Activated CD4-positive, alpha-beta T cell treated with anti-CD3 and anti-CD28 coated beads, Interleukin-2, amount 50 U/mL, for 24 hours (primary cell): ENCODE measurements around the gene ATP2A2.

ENCODE experiments used
- DNase-seq, 2 donors: peaks; one replicate each; pipeline ENCODE4 v3.0.0-alpha.2; 2020; ENCODE audit warnings: low read depth in 1 of 2, low spot score in 1 of 2

Gene ATP2A2

DNA sequence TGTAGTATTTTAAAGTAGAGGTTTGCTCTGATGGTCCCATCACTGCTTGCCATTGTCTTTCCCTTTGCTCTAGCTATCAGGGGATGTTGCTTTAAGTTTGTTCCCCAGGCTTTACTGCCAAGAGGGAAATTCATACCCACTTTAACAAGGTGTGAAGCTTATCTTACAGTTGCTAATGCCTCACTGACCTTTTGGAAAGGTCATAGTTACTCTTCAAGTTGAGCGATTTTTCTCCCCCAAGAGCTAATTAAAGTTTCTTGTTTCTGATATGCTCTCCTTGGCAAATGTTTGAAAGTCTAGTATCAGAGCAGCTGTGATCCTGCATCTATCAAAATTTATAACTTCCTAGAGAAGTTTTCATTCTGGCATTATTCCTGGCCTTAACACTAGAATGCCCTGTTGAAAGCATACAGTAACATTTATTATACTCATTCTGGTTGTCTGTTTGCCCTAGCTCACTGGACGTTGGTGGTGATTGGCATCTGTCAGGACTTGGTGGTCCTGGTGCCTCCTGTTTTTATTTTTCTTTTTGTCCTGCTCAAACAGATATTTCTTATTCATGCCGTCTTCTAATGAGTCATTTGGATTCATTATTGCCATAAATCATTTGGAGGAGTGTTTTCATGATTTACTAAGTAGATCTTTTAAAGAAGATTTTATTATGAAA, 8.1 kb downstream of the ATP2A2 start:
- no peak for DNase-seq

DNA sequence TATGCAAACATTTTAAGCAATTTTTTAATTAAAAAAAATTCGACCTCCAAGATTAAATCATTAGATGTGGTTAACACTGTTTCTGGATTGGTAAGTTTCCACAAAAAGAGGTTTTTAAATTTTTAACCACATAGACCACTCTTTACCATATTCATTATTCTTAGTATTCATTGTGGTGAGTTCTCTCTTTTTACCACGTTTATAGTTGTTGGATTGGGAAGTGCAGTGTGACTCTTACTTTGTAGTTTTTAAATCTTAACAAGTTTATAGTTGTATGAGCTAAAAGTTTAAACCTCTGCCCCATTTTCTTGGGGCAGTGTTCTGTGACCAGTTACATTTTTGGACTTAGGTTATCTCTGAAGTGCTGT, 8.6 kb downstream of the ATP2A2 start:
- no peak for DNase-seq

DNA sequence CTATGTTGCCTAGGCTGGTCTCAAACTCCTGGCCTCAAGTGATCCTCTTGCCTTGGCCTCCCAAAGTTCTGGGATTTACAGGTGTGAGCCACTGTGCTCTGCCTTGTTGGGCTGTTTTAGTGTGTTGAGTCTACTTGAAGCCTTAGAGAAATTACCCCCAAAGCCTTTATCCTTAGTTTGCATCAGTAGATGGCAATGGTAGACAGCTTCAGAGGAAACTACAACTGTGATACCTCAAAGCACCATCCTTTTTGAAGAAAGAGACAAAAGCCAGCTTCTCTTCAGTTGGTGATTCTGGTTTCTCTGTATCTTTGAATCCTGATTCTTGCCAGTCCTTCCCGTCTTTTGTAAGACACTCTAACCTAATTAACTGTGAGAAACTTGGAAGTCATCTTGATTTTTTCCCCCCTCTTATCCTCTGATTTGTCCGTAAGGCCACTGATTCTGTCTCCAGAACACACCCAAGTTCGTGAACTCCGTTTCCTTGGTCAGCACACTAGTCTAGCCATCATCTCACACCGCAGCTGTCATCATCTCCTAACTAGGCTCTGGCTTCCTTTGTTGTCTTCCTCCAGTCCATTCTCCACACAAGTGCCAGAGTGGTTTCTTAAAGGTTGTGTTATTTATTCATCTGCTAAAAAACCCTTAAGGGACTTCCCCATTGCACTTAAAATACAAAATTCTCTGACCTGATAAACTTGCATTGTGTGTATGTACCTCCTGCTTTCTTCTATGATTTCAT, 20.2 kb downstream of the ATP2A2 start:
- no peak for DNase-seq

DNA sequence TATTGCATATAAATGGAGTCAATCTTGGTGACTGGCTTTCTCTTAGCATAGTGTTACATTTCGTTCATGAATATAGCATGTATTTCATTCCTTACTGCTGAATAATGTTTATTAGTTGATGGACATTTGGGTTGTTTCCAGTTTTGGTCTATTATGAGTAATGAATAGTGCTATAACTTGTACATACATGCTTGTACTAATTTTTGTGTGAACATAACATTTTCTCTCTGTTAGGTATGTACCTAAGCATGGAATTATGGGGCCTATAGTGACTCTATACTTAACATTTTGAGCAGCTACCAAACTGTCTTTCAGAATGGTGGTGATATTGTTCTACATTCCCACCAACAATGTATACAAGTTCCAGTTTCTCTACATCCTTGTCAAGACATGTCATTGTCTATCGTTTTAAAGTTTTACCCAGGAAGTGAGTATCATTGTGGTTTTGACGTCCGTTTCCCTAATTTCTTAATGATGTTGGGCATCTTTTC, 23.1 kb downstream of the ATP2A2 start:
- DNase-seq = no peak

DNA sequence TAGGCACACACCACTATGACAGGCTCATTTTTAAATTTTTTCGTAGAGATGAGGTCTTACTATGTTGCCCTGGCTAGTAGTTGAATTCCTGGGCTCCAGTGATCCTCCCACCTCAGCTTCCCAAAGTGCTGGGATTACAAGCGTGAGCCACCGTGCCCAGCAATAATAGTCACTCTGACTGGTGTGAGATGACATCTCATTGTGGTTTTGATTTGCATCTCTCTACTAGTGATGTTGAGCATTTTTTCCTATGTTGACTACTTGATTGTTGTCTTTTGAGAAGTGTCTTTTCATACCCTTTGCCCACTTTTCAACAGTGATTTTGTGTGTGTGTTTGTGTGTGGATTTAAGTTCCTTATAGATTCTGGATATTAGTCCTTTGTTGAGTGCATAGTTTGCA, 26.3 kb downstream of the ATP2A2 start:
- no peak for DNase-seq

DNA sequence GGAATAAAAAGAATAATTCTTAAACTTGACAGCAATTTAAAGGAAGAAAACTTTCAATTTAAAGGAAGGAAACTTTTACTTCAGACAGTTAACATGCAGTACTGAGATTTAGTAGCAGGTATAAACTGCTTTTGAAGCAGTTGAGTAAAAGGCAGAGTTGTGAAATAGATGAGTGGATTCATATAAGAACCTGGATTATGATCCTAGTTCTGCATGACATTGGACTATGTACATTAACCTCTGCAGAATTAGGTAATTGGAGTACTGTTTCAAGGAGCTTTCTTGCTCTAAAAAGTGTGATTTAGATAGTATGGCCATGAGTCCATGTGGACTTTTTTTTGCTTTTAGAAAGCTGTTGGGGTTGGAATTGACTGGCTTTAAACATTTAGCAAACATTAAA, 29.7 kb downstream of the ATP2A2 start:
- no peak for DNase-seq

GRCh38 chr12:110311903-110312302, 30.9 kb downstream of the ATP2A2 start:
- DNase-seq = no peak

GRCh38 chr12:110312581-110313360, 31.7 kb downstream of the ATP2A2 start:
- no peak for DNase-seq

DNA sequence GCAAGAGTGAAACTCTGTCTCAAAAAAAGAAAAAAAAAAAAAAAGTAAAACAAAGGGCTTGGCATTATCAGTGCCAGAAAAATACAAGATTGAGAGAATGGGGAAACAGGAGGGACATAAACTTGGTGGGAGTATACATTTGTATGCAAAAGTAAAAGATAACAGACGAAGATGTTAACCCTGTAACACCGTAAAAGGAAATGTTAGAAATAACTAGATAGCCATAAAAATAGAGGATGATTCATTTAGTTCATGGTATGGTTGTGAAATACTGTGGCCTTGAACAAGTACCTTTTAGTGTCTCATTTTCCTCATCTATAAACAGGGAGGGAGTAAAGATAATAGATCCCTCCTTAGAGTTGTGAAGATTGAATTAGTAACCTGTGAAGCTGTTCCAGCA, 33.3 kb downstream of the ATP2A2 start:
- no peak for DNase-seq

- DNase-seq = no peak
Observed at GRCh38 chr12:110316861-110317260, 35.8 kb downstream of the ATP2A2 start.

DNA sequence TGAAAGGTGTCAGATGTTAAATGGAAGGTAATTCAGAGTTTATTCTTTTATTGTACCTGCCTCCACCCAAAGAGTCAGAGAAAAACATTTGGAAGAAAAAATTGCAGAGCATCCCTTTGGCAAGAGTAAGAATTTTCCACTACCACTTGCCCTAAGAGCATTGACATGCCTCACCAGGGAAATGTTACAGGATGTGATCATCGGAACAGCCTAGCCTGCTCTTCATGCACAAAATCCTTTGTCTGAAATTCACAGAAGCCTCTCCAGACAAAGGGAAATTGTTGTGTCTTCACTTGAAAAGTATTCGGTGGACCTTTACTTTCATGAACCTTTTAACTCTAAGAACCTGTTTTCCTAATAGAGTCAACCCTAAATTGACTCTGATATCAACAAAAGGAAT, 36.9 kb downstream of the ATP2A2 start:
- no peak for DNase-seq

GRCh38 chr12:110320550-110320949, 39.5 kb downstream of the ATP2A2 start:
- no peak for DNase-seq

DNA sequence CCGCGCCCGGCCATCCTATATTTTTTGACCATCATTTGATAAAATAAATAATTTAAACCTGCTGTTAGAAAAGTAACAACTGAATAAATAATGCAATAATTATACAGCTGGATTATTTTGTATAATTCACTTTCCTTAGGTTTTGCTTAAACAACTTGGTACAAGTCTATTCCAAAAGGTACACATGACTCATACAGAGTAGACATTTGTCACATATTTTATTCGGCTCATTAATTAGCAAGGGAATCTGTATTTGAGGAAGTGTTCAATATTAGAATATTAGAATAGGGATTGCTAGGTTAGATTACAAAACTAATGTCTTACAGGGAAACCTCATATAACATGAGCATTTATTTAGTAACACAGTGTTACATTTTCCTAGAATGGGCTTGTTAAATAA, 48.7 kb downstream of the ATP2A2 start:
- no peak for DNase-seq

DNA sequence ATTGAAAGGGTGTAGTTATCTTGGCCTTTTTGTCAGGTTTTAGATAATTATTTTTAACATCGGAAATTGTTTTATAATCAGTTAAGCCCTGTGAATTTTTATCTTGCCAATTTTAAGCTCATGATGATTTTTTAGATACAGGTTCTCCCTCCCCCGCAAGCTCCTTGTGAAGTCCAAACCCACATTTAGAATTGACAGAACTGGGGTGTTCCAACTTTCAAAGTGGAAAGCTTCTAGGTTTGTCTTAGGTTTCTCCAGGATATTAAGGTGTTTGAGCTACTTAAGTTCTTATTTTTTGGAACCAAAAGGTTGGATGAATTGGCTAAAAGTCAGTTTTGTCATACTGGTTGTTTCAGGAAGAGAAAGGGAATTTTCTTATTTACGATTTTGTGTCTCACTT, 49.1 kb downstream of the ATP2A2 start:
- no peak for DNase-seq

DNA sequence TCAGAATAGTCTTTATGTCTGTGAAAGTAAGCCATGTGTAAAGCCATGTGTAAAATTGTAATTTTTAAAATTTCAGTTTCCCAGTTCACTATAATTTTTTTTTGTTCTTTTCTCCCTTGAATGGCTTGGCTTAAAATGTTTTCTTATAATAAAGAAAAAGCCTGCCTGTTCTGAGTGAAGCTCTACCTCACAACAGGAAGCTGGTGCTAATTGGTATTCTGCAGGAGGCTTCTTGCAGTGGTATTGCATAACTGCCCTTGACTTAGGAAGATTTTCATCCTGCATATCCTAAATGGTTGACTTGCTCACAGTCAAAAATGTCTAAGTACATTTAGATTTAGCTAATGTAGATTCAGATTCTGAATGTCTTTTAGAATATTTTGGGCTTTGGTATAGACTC, 49.5 kb downstream of the ATP2A2 start:
- DNase-seq = no peak

DNA sequence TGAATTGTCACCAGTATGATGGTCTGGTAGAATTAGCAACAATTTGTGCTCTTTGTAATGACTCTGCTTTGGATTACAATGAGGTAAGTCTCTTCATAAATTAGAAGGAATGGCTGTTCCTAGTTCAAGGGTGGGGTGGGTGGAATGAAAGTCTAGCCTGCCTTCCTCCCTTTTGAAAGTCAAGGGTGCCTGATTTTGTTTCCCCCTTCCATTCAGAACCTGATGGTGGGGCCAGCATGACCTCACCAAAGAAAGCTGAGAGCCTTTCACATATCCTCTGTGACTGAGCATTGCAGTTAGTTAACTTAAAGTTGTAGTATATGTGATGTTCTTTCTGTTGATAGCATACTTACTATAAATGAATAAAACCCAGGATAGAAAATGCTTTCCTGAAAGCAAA, 52.2 kb downstream of the ATP2A2 start:
- no peak for DNase-seq

GRCh38 chr12:110335481-110336045, 54.5 kb downstream of the ATP2A2 start:
- DNase-seq = no peak

GRCh38 chr12:110337912-110338710, 57.1 kb downstream of the ATP2A2 start:
- DNase-seq = no peak

GRCh38 chr12:110338754-110339153, 57.7 kb downstream of the ATP2A2 start:
- no peak for DNase-seq

DNA sequence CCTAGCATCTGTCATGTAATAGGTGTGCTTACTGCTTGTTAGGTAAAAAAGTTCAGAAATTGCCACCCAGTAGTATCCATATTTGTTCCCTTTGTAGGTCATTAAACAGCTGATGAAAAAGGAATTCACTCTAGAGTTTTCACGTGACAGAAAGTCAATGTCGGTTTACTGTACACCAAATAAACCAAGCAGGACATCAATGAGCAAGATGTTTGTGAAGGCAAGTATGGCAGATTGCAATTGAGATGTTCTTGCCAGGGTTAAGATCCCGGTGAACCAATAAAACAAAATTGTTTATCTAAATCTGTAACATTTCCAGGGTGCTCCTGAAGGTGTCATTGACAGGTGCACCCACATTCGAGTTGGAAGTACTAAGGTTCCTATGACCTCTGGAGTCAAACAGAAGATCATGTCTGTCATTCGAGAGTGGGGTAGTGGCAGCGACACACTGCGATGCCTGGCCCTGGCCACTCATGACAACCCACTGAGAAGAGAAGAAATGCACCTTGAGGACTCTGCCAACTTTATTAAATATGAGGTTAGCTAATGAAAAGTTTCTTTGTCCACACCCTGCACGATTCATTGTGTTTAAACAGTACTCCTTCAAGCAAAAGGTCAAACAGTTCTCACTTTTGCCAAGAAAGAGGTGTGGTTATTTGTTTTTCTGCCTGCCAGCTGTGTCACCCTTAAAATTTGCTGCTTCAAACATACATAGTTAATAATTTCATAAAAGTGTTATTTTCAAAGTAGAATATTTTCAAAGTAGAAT, 58.3 kb downstream of the ATP2A2 start:
- DNase-seq = no peak
